ENCODE measurements around the gene OR6C6. TPM values are rescaled to one million over a fixed set of nuclear protein-coding genes. Genes with fewer than 3 reads are reported as not detected.

Gene OR6C6
- total RNA-seq: not detected in 2 replicates

DNA sequence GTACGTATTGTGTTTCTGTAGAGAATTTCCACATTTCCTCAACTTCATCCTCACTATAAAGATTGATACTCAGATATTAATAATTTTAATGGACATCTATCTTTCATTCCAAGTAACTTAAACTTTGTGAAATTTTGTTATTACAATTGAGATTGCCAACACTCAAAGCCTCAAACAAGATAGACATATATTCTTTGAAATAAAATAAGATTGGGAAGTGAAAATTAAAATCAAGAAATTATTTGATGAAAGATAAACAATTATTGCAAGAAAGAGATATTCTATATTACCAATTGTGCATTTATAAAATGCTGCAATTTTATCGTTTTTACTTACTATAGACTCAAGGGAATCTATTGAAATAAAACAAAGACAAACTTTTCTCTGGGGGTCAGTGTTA lies at the start of gene OR6C6:
Gene OR6C6, minus strand, starts transcription at position 101 of the 400 bp plus-strand sequence. CDS start 1,337 bp downstream, outside the sequence.

GRCh38 chr12:55330446-55330845 lies 34.1 kb upstream of the OR6C6 start, which contains the start of gene OR6C3:
TSS of gene OR6C3 (plus strand) at chr12:55330746. CDS start at chr12:55331701, 955 bp downstream.

DNA sequence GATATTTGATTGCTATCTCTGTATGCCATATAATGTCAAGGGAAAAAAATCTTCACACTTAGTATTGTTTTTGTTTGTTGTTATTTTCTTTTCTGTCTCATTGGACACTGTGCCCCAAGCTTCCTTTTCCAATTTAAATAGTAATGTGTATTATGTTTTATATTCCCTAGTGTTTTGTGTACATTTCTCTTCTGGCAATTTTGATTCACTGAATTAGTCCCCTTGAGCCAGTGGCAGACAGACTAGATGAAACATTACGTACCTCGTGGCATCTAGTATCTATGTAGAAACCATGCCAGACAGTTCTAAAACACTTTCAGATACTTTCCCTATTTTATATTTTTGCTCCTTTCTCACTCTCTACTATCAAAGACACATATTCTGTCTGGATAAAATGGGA lies 17.7 kb upstream of the OR6C6 start, which contains the start of gene OR6C1:
Gene OR6C1, plus strand, starts transcription at position 301 of the 400 bp plus-strand sequence. CDS start 6,257 bp downstream, outside the sequence.

DNA sequence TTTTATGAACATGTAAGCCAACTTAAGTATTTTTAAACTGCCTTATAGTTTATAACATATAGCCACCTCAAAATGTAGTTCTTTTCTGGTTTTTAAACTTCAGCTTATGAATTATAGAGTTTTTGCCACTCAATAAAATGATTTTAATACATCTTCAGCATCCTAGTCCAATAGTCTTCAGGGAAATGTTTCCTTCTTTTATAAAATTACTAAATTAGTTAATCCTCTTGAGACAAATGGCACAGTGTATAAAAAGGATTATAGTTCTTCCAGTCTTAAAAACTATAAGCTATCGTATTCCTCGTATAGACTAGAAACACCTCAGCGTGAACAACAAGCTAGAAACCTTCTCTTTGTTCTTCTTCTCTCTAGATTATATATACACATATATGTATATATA lies 52.1 kb downstream of the OR6C6 start, which contains the start of gene OR6C74:
Gene OR6C74, plus strand, starts transcription at position 301 of the 400 bp plus-strand sequence. CDS start 2,679 bp downstream, outside the sequence.

Other genes with a start within 250 kb of the OR6C6 start
- gene OR9K2, start 170.2 kb downstream of the OR6C6 start, total RNA-seq: not detected in 2 replicates
- gene OR10A7, start 75.5 kb downstream of the OR6C6 start, total RNA-seq: not detected in 2 replicates
- not detected in 2 replicates for gene OR6C74, start 52.0 kb downstream of the OR6C6 start, total RNA-seq
- not detected in 2 replicates for gene OR6C1, start 17.8 kb upstream of the OR6C6 start, total RNA-seq
- not detected in 2 replicates for gene OR6C3, start 34.2 kb upstream of the OR6C6 start, total RNA-seq
- gene OR6C75, start 66.4 kb upstream of the OR6C6 start, total RNA-seq: not detected in 2 replicates
- not detected in 2 replicates for gene OR6C65, start 104.0 kb upstream of the OR6C6 start, total RNA-seq
- gene OR6C76, start 129.7 kb upstream of the OR6C6 start, total RNA-seq: not detected in 2 replicates
- not detected in 2 replicates for gene OR6C2, start 147.5 kb upstream of the OR6C6 start, total RNA-seq
- gene OR6C70, start 173.6 kb upstream of the OR6C6 start, total RNA-seq: not detected in 2 replicates
- gene OR6C68, start 195.8 kb upstream of the OR6C6 start, total RNA-seq: not detected in 2 replicates